K562 (cell line): ENCODE data around the gene GABARAP. TPM values are rescaled to one million over a fixed set of nuclear protein-coding genes. Genes with fewer than 3 reads are reported as not detected.

ENCODE experiments used
- ATF2 ChIP-seq: sonication (generic); formaldehyde crosslinking; IDR thresholded peaks from 2 replicates; pipeline ENCODE4 v1.8.1; 2022; ENCODE audit warnings: missing genetic modification reagents
- CBFA2T2 ChIP-seq: fragments of 450-650 bp; conservative IDR thresholded peaks from 2 replicates; pipeline ENCODE4 v1.6.1; 2017; ENCODE audit warnings: mild to moderate bottlenecking
- CHD1 ChIP-seq: fragments of 200-600 bp; sonication (generic); IDR thresholded peaks from one replicate; pipeline ENCODE4 v1.6.1; 2012; ENCODE audit warnings: mild to moderate bottlenecking, moderate library complexity, low read length, inconsistent platforms
- CLOCK ChIP-seq: fragments of 250-450 bp; sonication (Bioruptor Pico); IDR thresholded peaks from 2 replicates; pipeline ENCODE4 v1.4.0; 2020; ENCODE audit warnings: mild to moderate bottlenecking, moderate library complexity, borderline replicate concordance
- CTBP1 ChIP-seq: fragments of 450-650 bp; IDR thresholded peaks from 2 replicates; pipeline ENCODE4 v1.6.1; 2016; ENCODE audit warnings: borderline replicate concordance
- ID3 ChIP-seq, 2 experiments: fragments of 250-450 bp in 1 of 2; fragments of 450-650 bp in 1 of 2; sonication (Bioruptor Pico) in 1 of 2; IDR thresholded peaks; 2 replicates each; pipeline versions ENCODE4 v1.6.1 to v1.8.0; 2016 to 2021; ENCODE audit warnings: mild to moderate bottlenecking in 2 of 2, moderate library complexity in 2 of 2, missing compliant biosample characterization in 1 of 2, missing genetic modification characterization in 1 of 2
- MCM2 ChIP-seq: fragments of 450-650 bp; IDR thresholded peaks from 2 replicates; pipeline ENCODE4 v1.6.1; 2017; ENCODE audit warnings: low read depth, mild to moderate bottlenecking
- NRF1 ChIP-seq, 2 experiments: fragments of 450-650 bp; IDR thresholded peaks in 1 of 2; conservative IDR thresholded peaks in 1 of 2; 2 replicates each; pipeline ENCODE4 v1.6.1; 2014; ENCODE audit warnings: mild to moderate bottlenecking in 2 of 2
- OTX1 ChIP-seq: fragments of 450-650 bp; formaldehyde crosslinking; IDR thresholded peaks from 2 replicates; pipeline ENCODE4 v1.4.0; 2022; ENCODE audit warnings: mild to moderate bottlenecking
- RBM22 ChIP-seq: fragments of 200-400 bp; formaldehyde crosslinking; IDR thresholded peaks from 2 replicates; pipeline ENCODE4 v1.6.1; 2018; ENCODE audit warnings: low read length, low read depth; ENCODE audit not compliant: poor library complexity, severe bottlenecking
- SMAD3 ChIP-seq: fragments of 450-650 bp; formaldehyde crosslinking; conservative IDR thresholded peaks from 2 replicates; pipeline ENCODE4 v1.4.0; 2020; ENCODE audit warnings: mild to moderate bottlenecking
- TCF7L2 ChIP-seq: fragments of 150-350 bp; IDR thresholded peaks from 2 replicates; pipeline ENCODE4 v1.6.1; 2016; ENCODE audit warnings: low read depth, mild to moderate bottlenecking, low read length, moderate library complexity
- THRA ChIP-seq: fragments of 450-650 bp; IDR thresholded peaks from 2 replicates; pipeline ENCODE4 v1.6.1; 2017; ENCODE audit warnings: mild to moderate bottlenecking, moderate library complexity
- TSC22D4 ChIP-seq: fragments of 450-650 bp; IDR thresholded peaks from 2 replicates; pipeline ENCODE4 v1.6.1; 2016; ENCODE audit warnings: missing genetic modification characterization, missing biosample characterization, control low read depth
- YY1 ChIP-seq, 3 experiments: IDR thresholded peaks; 2 replicates each; pipeline ENCODE4 v1.6.1; 2011; ENCODE audit warnings: low read length in 2 of 3, mild to moderate bottlenecking in 2 of 3, moderate library complexity in 2 of 3, borderline replicate concordance in 1 of 3, control low read depth in 1 of 3, low read depth in 1 of 3; ENCODE audit not compliant: insufficient read depth in 3 of 3, insufficient replicate concordance in 2 of 3, control insufficient read depth in 1 of 3, insufficient read length in 1 of 3; ENCODE audit errors: extremely low read depth in 1 of 3
- ZBTB17 ChIP-seq: fragments of 450-650 bp; formaldehyde crosslinking; IDR thresholded peaks from 2 replicates; pipeline ENCODE4 v1.4.0; 2020; ENCODE audit warnings: mild to moderate bottlenecking
- ZC3H11A ChIP-seq: IDR thresholded peaks from 2 replicates; pipeline ENCODE4 v1.6.1; 2012; ENCODE audit warnings: low read depth, low read length, improper control_type of control experiment
- ZC3H8 ChIP-seq: fragments of 450-650 bp; IDR thresholded peaks from 2 replicates; pipeline ENCODE4 v1.6.1; 2017
- ZNF184 ChIP-seq: sonication (generic); formaldehyde crosslinking; IDR thresholded peaks from 2 replicates; pipeline ENCODE4 v1.5.0; 2020; ENCODE audit warnings: missing genetic modification reagents
- ZNF586 ChIP-seq: fragments of 450-650 bp; formaldehyde crosslinking; conservative IDR thresholded peaks from 2 replicates; pipeline ENCODE4 v1.4.0; 2020; ENCODE audit warnings: mild to moderate bottlenecking, moderate library complexity
- ZNF707 ChIP-seq: fragments of 250-450 bp; sonication (Bioruptor Pico); conservative IDR thresholded peaks from 2 replicates; pipeline ENCODE4 v1.8.0; 2022; ENCODE audit warnings: inconsistent platforms, mild to moderate bottlenecking, moderate library complexity
- ZNF766 ChIP-seq: fragments of 200-800 bp; sonication (Bioruptor generic); conservative IDR thresholded peaks from 2 replicates; pipeline ENCODE4 v1.6.1; 2016; ENCODE audit warnings: missing genetic modification characterization, missing compliant biosample characterization
- polyA plus RNA-seq, 8 experiments: library from polyadenylated mRNA; depleted of rRNA in 4 of 8; stranded (reverse) in 5 of 8; unstranded in 3 of 8; fragments of >200 nt; fragmentation: Nextera tagmentation in 2 of 8; fragmentation: Illumina TruSeq in 1 of 8; extraction: Ambion mirVana in 2 of 8; extraction: Trizol in 1 of 8; gene quantifications; 2 replicates each; pipeline versions ENCODE4 v1.2.1 to v1.2.3, GENCODE V29; 2011 to 2014; ENCODE audit warnings: inconsistent platforms in 1 of 8, missing spikeins in 1 of 8
- total RNA-seq, 7 experiments: library from RNA; depleted of rRNA in 6 of 7; stranded (reverse); fragments of >200 nt in 6 of 7; fragmentation: Illumina TruSeq in 2 of 7; extraction: Trizol in 2 of 7; gene quantifications; 2 replicates each; pipeline versions ENCODE4 v1.2.1 to v1.2.3, GENCODE V29; 2011 to 2021; ENCODE audit warnings: low replicate concordance in 1 of 7

GABARAP gene
- total and polyA plus RNA-seq, 9 of the 15 experiments (the other 6 are each of a cell fraction or from before 2014, with no cell fraction given) = 47.5 to 373 (median 152) TPM

- no peak for TF ChIP-seq CLOCK (CRISPR knock-in tag)
- TF ChIP-seq ID3 (CRISPR knock-in tag; IDR thresholded peaks at IDR 0.05) = no peak
- TF ChIP-seq ID3 (tag; IDR thresholded peaks at IDR 0.05) = no peak
- TF ChIP-seq THRA = no peak
- peak; percentile 85 for TF ChIP-seq ZBTB17 (CRISPR knock-in tag)
- peak; percentile 28; the same call in 1 of the 2 replicates for TF ChIP-seq CTBP1
- no peak for TF ChIP-seq TSC22D4 (tag)
- no peak for TF ChIP-seq ZC3H8
- TF ChIP-seq NRF1 (conservative IDR thresholded peaks at IDR 0.05 in 1 of 2, IDR thresholded peaks at IDR 0.05 in 1 of 2) = peak; percentile 89 to 90
- no peak; the same call in 1 of the 2 replicates for TF ChIP-seq ZNF586 (CRISPR knock-in tag)
- TF ChIP-seq ZC3H11A = no peak
- TF ChIP-seq MCM2 = no peak
- peak; percentile 88 for TF ChIP-seq RBM22
- no peak for TF ChIP-seq CHD1
- no peak for TF ChIP-seq ZNF184
- no peak for TF ChIP-seq ZNF766 (CRISPR knock-in tag)
- peak; percentile 100 for TF ChIP-seq CBFA2T2
- no peak for TF ChIP-seq TCF7L2
- 0 out of 2 replicates have a peak, but pooled peaks have one; percentile 16 for TF ChIP-seq SMAD3 (CRISPR knock-in tag)
- TF ChIP-seq ZNF707 (CRISPR knock-in tag) = no peak
- TF ChIP-seq OTX1 (CRISPR knock-in tag) = peak; percentile 93
- no peak for TF ChIP-seq ATF2 (CRISPR knock-in tag)
- TF ChIP-seq YY1 (IDR thresholded peaks at IDR 0.05; ENCODE audit: borderline replicate concordance in 1 of 3, control insufficient read depth in 1 of 3, extremely low read depth in 1 of 3, insufficient read depth in 3 of 3, insufficient read length in 1 of 3, insufficient replicate concordance in 2 of 3, low read depth in 1 of 3, low read length in 2 of 3) = peak in 1 of 3 experiments; percentile 66
Observed at GRCh38 chr17:7234083-7234951, 7.9 kb downstream of the GABARAP start, which contains the start of gene DVL2 (continued).
